K562 (cell line): ENCODE results near the gene ABHD10. TPM values are rescaled to one million over a fixed set of nuclear protein-coding genes. Genes with fewer than 3 reads are reported as not detected.

ENCODE experiments used
- ATAC-seq: fragments of 200-7000 bp; cut with Tn5 transposase; 3 replicates; pipeline ENCODE4 v1.9.1; 2020; ENCODE audit warnings: moderate library complexity
- BruUV-seq: library from RNA; stranded (reverse); fragments of 400-500 nt; replicated peaks from 2 replicates; lab custom pipeline; 2021; lab: Mats Ljungman, UMichigan
- CTCF ChIA-PET: fragments of 300-600 bp; formaldehyde crosslinking; extraction: SDS; loops from one replicate; lab custom pipeline; 2021; ENCODE audit warnings: low intra/inter-chr PET ratio; lab: Yijun Ruan, JAX
- POLR2A ChIA-PET: fragments of 300-600, 350-650 bp; sonication (Branson Sonifier 250); formaldehyde crosslinking; extraction: SDS; loops from one replicate; lab custom pipeline; 2021; ENCODE audit warnings: antibody characterized with exemption, inconsistent platforms; lab: Yijun Ruan, JAX
- DNase-seq, 4 experiments: peaks; one replicate each; pipeline versions ENCODE4 v3.0.0 to v3.0.0-alpha.2; 2011 to 2018; ENCODE audit warnings: low spot score in 3 of 4, mixed read lengths in 3 of 4; ENCODE audit errors: extremely low read depth in 1 of 4
- FAIRE-seq: peaks from 2 replicates; lab custom pipeline; 2011; peaks lifted over from hg19 to GRCh38; lab: Jason Lieb, UNC
- H2AFZ ChIP-seq: 2 replicates; pipeline ENCODE4 v1.6.0; 2011; ENCODE audit warnings: low read depth, low read length, control low read depth, inconsistent platforms
- H3K27ac ChIP-seq: fragments of 200-600 bp; 3 replicates; pipeline ENCODE4 v1.8.0; 2011; ENCODE audit warnings: low read depth, mild to moderate bottlenecking, control low read depth, inconsistent platforms, low read length, moderate library complexity, mixed read lengths; ENCODE audit errors: extremely low read depth
- H3K27me3 ChIP-seq, 2 experiments: fragments of 300-600 bp in 1 of 2; 2 replicates in 1 of 2; 3 replicates in 1 of 2; pipeline versions ENCODE4 v1.6.0 to v1.8.0; 2011; ENCODE audit warnings: inconsistent platforms in 2 of 2, low read length in 2 of 2, mild to moderate bottlenecking in 1 of 2, mixed read lengths in 1 of 2, moderate library complexity in 1 of 2; ENCODE audit not compliant: control insufficient read depth in 2 of 2, insufficient read depth in 2 of 2
- H3K36me3 ChIP-seq: fragments of 300-600 bp; 3 replicates; pipeline ENCODE4 v1.8.0; 2011; ENCODE audit warnings: mild to moderate bottlenecking, low read length, inconsistent platforms; ENCODE audit not compliant: control insufficient read depth, insufficient read depth
- H3K4me1 ChIP-seq, 2 experiments: fragments of 200-600 bp in 1 of 2; replicated peaks in 1 of 2; 2 replicates in 1 of 2; 3 replicates in 1 of 2; pipeline versions ENCODE4 v1.5.1 to v1.8.0; 2011; ENCODE audit warnings: inconsistent platforms in 2 of 2, low read length in 2 of 2, mild to moderate bottlenecking in 1 of 2, mixed read lengths in 1 of 2, moderate library complexity in 1 of 2; ENCODE audit not compliant: control insufficient read depth in 2 of 2, insufficient read depth in 2 of 2
- H3K4me2 ChIP-seq: 2 replicates; pipeline ENCODE4 v1.6.1; 2011; ENCODE audit warnings: low read length, control low read depth, inconsistent platforms, mixed read lengths; ENCODE audit not compliant: insufficient read depth
- H3K4me3 ChIP-seq: fragments of 200-600 bp; sonication (generic), shearing (Covaris generic); 2 replicates; pipeline ENCODE4 v1.5.1; 2016; ENCODE audit warnings: control low read depth, inconsistent platforms
- H3K79me2 ChIP-seq: fragments of 200-600 bp; 3 replicates; pipeline ENCODE4 v1.8.0; 2011; ENCODE audit warnings: low read length, inconsistent platforms; ENCODE audit not compliant: control insufficient read depth, insufficient read depth
- H3K9ac ChIP-seq, 2 experiments: 2 replicates each; pipeline versions ENCODE4 v1.6.0 to v1.6.1; 2011; ENCODE audit warnings: low read depth in 2 of 2, low read length in 2 of 2, control low read depth in 1 of 2, inconsistent platforms in 1 of 2, mild to moderate bottlenecking in 1 of 2, mixed read lengths in 1 of 2; ENCODE audit not compliant: insufficient read depth in 1 of 2
- H3K9me1 ChIP-seq: one replicate; pipeline ENCODE4 v1.6.0; 2011; ENCODE audit warnings: inconsistent platforms, mild to moderate bottlenecking, low read length, moderate library complexity; ENCODE audit not compliant: control insufficient read depth, insufficient read depth
- H3K9me3 ChIP-seq: replicated peaks from 2 replicates; pipeline ENCODE4 v1.5.1; 2011; ENCODE audit warnings: low read depth, low read length, inconsistent platforms; ENCODE audit not compliant: control insufficient read depth, insufficient read depth
- H4K20me1 ChIP-seq: replicated peaks from 2 replicates; pipeline ENCODE4 v1.6.1; 2011; ENCODE audit warnings: low read length, inconsistent platforms, mixed read lengths; ENCODE audit not compliant: control insufficient read depth, insufficient read depth
- GTF2E2 ChIP-seq: fragments of 200-800 bp; sonication (Bioruptor generic); IDR thresholded peaks from 2 replicates; pipeline ENCODE4 v1.6.1; 2016; ENCODE audit warnings: missing genetic modification characterization, missing compliant biosample characterization
- HMBOX1 ChIP-seq: sonication (generic); IDR thresholded peaks from 2 replicates; pipeline ENCODE4 v1.6.1; 2016
- HNRNPL ChIP-seq: fragments of 200-400 bp; formaldehyde crosslinking; IDR thresholded peaks from 2 replicates; pipeline ENCODE4 v1.6.1; 2017; ENCODE audit warnings: low read depth, mild to moderate bottlenecking, low read length
- NCOA1 ChIP-seq: fragments of 450-650 bp; IDR thresholded peaks from 2 replicates; pipeline ENCODE4 v1.6.1; 2016; ENCODE audit warnings: low read depth
- PTBP1 ChIP-seq: fragments of 200-400 bp; formaldehyde crosslinking; IDR thresholded peaks from 2 replicates; pipeline ENCODE4 v1.6.1; 2017; ENCODE audit warnings: low read depth, low read length
- TCF7L2 ChIP-seq: fragments of 150-350 bp; IDR thresholded peaks from 2 replicates; pipeline ENCODE4 v1.6.1; 2016; ENCODE audit warnings: low read depth, mild to moderate bottlenecking, low read length, moderate library complexity
- WGBS: fragments of 100-300 bp; shearing (Covaris generic); methylation state at CpG from one replicate; pipeline ENCODE4 v1.1.6; 2016; ENCODE audit warnings: low coverage, mixed read lengths; ENCODE audit not compliant: insufficient coverage; ENCODE audit errors: missing lambda C conversion rate; 5-methylcytosine and 5-hydroxymethylcytosine counted together
- in situ Hi-C: fragments of 300-500 bp; cut with MboI; formaldehyde crosslinking; loops from 4 replicates; pipeline ENCODE4 v1.15.0; 2018; ENCODE audit warnings: inconsistent platforms, mixed read lengths
- intact Hi-C: fragments of 100-400 bp; cut with micrococcal nuclease; formaldehyde crosslinking; loops from 2 replicates; pipeline ENCODE4 v1.14.2; 2022
- polyA plus RNA-seq, 8 experiments: library from polyadenylated mRNA; depleted of rRNA in 4 of 8; stranded (reverse) in 5 of 8; unstranded in 3 of 8; fragments of >200 nt; fragmentation: Nextera tagmentation in 2 of 8; fragmentation: Illumina TruSeq in 1 of 8; extraction: Ambion mirVana in 2 of 8; extraction: Trizol in 1 of 8; gene quantifications; 2 replicates each; pipeline versions ENCODE4 v1.2.1 to v1.2.3, GENCODE V29; 2011 to 2014; ENCODE audit warnings: inconsistent platforms in 1 of 8, missing spikeins in 1 of 8
- total RNA-seq, 7 experiments: library from RNA; depleted of rRNA in 6 of 7; stranded (reverse); fragments of >200 nt in 6 of 7; fragmentation: Illumina TruSeq in 2 of 7; extraction: Trizol in 2 of 7; gene quantifications; 2 replicates each; pipeline versions ENCODE4 v1.2.1 to v1.2.3, GENCODE V29; 2011 to 2021; ENCODE audit warnings: low replicate concordance in 1 of 7
- TF ChIP-seq, protein P1 (sequence below): fragments of 250-450 bp; sonication (Bioruptor Pico); IDR thresholded peaks from 2 replicates; pipeline ENCODE4 v1.4.0; 2020; ENCODE audit warnings: borderline replicate concordance
- TF ChIP-seq, protein P2 (sequence below): fragments of 250-450 bp; sonication (Bioruptor Pico); IDR thresholded peaks from 2 replicates; pipeline ENCODE4 v1.5.0; 2022; ENCODE audit warnings: mild to moderate bottlenecking
- TF ChIP-seq, protein P3 (sequence below): fragments of 200-800 bp; sonication (Bioruptor generic); IDR thresholded peaks from 2 replicates; pipeline ENCODE4 v1.6.1; 2016; ENCODE audit warnings: missing genetic modification characterization, missing compliant biosample characterization
- TF ChIP-seq, protein P4 (sequence below): fragments of 450-650 bp; formaldehyde crosslinking; conservative IDR thresholded peaks from 2 replicates; pipeline ENCODE4 v1.4.0; 2022; ENCODE audit warnings: mild to moderate bottlenecking, missing genetic modification characterization

ABHD10 gene
- total and polyA plus RNA-seq, 9 of the 15 experiments (the other 6 are each of a cell fraction or from before 2014, with no cell fraction given): 6.1 to 29.5 (median 11.5) TPM

DNA sequence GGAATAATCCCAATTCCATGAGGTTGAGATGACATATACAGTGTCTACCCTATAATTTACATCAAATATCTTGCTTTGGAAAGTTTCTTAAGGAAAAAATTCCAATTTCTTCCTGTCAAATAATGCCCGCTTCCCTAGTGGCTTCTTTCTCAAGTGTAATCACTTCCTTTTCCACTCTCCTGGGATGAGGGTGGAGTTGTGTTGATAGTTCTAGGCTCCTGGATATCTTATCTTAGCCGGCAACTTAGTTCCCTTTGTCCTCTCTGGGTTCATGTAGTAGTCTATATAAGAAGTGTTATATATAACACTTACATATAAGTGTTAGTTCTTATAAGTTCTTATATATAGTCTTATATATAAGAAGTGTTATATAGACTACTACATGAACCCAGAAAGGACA, 30.8 kb downstream of the ABHD10 start:
- POLR2A ChIA-PET: interaction anchor here (0.6 kb wide), 1 partner anchor 390 kb away, joined by 4 read pairs; no protein-coding TSS in a partner anchor
- no peaks in the 10 kb centered on the region for H3K9me3 ChIP-seq
- H4K20me1 ChIP-seq: no peaks in the 10 kb centered on the region
- no peak overlapping the region for H2AFZ ChIP-seq
- no peaks in the 10 kb centered on the region for H3K9me1 ChIP-seq
- DNase-seq (no peak), ATAC-seq (no peak), FAIRE-seq (no peak)
- intact Hi-C loops (loop anchor here (10.0 kb wide), 1 partner anchor 115 kb away; no protein-coding TSS in a partner anchor), in situ Hi-C loops (no loop called here)
- no peak overlapping the region for H3K4me2 ChIP-seq
- no peak overlapping the region for H3K4me3 ChIP-seq
- no peaks in the 10 kb centered on the region for H3K4me1 ChIP-seq
- no peaks in the 10 kb centered on the region for H3K27me3 ChIP-seq
- no peak overlapping the region for H3K27ac ChIP-seq
- BruUV-seq: no TSS peak
- H3K36me3 ChIP-seq: no peaks in the 10 kb centered on the region
- WGBS: 3% methylated on average over 2 of the region's 2 CpGs
- H3K9ac ChIP-seq: no peak overlapping the region
- CTCF ChIA-PET: no interaction called here
- no peaks in the 10 kb centered on the region for H3K79me2 ChIP-seq
- TF ChIP-seq TCF7L2 (no peak), PTBP1 (no peak), HNRNPL (no peak), NCOA1 (no peak), HMBOX1 (no peak), GTF2E2 (tag) (no peak)
- TF ChIP-seq, protein P1, sequence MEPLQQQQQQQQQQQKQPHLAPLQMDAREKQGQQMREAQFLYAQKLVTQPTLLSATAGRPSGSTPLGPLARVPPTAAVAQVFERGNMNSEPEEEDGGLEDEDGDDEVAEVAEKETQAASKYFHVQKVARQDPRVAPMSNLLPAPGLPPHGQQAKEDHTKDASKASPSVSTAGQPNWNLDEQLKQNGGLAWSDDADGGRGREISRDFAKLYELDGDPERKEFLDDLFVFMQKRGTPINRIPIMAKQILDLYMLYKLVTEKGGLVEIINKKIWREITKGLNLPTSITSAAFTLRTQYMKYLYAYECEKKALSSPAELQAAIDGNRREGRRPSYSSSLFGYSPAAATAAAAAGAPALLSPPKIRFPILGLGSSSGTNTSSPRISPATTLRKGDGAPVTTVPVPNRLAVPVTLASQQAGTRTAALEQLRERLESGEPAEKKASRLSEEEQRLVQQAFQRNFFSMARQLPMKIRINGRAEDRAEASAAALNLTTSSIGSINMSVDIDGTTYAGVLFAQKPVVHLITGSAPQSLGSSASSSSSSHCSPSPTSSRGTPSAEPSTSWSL: no peak
- TF ChIP-seq, protein P2, sequence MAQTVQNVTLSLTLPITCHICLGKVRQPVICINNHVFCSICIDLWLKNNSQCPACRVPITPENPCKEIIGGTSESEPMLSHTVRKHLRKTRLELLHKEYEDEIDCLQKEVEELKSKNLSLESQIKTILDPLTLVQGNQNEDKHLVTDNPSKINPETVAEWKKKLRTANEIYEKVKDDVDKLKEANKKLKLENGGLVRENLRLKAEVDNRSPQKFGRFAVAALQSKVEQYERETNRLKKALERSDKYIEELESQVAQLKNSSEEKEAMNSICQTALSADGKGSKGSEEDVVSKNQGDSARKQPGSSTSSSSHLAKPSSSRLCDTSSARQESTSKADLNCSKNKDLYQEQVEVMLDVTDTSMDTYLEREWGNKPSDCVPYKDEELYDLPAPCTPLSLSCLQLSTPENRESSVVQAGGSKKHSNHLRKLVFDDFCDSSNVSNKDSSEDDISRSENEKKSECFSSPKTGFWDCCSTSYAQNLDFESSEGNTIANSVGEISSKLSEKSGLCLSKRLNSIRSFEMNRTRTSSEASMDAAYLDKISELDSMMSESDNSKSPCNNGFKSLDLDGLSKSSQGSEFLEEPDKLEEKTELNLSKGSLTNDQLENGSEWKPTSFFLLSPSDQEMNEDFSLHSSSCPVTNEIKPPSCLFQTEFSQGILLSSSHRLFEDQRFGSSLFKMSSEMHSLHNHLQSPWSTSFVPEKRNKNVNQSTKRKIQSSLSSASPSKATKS: no peak
- TF ChIP-seq, protein P3, sequence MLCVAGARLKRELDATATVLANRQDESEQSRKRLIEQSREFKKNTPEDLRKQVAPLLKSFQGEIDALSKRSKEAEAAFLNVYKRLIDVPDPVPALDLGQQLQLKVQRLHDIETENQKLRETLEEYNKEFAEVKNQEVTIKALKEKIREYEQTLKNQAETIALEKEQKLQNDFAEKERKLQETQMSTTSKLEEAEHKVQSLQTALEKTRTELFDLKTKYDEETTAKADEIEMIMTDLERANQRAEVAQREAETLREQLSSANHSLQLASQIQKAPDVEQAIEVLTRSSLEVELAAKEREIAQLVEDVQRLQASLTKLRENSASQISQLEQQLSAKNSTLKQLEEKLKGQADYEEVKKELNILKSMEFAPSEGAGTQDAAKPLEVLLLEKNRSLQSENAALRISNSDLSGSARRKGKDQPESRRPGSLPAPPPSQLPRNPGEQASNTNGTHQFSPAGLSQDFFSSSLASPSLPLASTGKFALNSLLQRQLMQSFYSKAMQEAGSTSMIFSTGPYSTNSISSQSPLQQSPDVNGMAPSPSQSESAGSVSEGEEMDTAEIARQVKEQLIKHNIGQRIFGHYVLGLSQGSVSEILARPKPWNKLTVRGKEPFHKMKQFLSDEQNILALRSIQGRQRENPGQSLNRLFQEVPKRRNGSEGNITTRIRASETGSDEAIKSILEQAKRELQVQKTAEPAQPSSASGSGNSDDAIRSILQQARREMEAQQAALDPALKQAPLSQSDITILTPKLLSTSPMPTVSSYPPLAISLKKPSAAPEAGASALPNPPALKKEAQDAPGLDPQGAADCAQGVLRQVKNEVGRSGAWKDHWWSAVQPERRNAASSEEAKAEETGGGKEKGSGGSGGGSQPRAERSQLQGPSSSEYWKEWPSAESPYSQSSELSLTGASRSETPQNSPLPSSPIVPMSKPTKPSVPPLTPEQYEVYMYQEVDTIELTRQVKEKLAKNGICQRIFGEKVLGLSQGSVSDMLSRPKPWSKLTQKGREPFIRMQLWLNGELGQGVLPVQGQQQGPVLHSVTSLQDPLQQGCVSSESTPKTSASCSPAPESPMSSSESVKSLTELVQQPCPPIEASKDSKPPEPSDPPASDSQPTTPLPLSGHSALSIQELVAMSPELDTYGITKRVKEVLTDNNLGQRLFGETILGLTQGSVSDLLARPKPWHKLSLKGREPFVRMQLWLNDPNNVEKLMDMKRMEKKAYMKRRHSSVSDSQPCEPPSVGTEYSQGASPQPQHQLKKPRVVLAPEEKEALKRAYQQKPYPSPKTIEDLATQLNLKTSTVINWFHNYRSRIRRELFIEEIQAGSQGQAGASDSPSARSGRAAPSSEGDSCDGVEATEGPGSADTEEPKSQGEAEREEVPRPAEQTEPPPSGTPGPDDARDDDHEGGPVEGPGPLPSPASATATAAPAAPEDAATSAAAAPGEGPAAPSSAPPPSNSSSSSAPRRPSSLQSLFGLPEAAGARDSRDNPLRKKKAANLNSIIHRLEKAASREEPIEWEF (CRISPR knock-in tag): no peak
- TF ChIP-seq, protein P4, sequence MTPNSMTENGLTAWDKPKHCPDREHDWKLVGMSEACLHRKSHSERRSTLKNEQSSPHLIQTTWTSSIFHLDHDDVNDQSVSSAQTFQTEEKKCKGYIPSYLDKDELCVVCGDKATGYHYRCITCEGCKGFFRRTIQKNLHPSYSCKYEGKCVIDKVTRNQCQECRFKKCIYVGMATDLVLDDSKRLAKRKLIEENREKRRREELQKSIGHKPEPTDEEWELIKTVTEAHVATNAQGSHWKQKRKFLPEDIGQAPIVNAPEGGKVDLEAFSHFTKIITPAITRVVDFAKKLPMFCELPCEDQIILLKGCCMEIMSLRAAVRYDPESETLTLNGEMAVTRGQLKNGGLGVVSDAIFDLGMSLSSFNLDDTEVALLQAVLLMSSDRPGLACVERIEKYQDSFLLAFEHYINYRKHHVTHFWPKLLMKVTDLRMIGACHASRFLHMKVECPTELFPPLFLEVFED (CRISPR knock-in tag): no peak
